RWPE2 (cell line): ENCODE data around the gene XPNPEP2.

Source experiments
- ATAC-seq: fragments of 200-7000 bp; cut with Tn5 transposase; 3 replicates; pipeline ENCODE4 v1.9.1; 2021; ENCODE audit warnings: low read depth
- DNase-seq: peaks from one replicate; pipeline ENCODE4 v3.0.0-alpha.2; 2020; ENCODE audit warnings: low spot score
- H3K27ac ChIP-seq: fragments of 450-650 bp; 2 replicates; pipeline ENCODE4 v1.5.1; 2017; ENCODE audit warnings: mild to moderate bottlenecking; ENCODE audit not compliant: poor library complexity, severe bottlenecking
- H3K27me3 ChIP-seq: fragments of 250-450 bp; sonication (Bioruptor Pico); 2 replicates; pipeline ENCODE4 v1.5.1; 2021; ENCODE audit warnings: mild to moderate bottlenecking, moderate library complexity; ENCODE audit not compliant: insufficient read depth, poor library complexity, severe bottlenecking
- H3K36me3 ChIP-seq: fragments of 250-450 bp; sonication (Bioruptor Pico); 2 replicates; pipeline ENCODE4 v1.5.1; 2020; ENCODE audit warnings: low read depth, mild to moderate bottlenecking, moderate library complexity
- H3K4me1 ChIP-seq: fragments of 250-450 bp; sonication (Bioruptor Pico); 2 replicates; pipeline ENCODE4 v1.5.1; 2021; ENCODE audit warnings: mild to moderate bottlenecking, moderate library complexity; ENCODE audit not compliant: insufficient read depth, poor library complexity, severe bottlenecking
- H3K4me3 ChIP-seq: fragments of 250-450 bp; sonication (Bioruptor Pico); 2 replicates; pipeline ENCODE4 v1.5.1; 2021; ENCODE audit warnings: mild to moderate bottlenecking, moderate library complexity; ENCODE audit not compliant: severe bottlenecking
- H3K9me3 ChIP-seq: fragments of 250-450 bp; sonication (Bioruptor Pico); 2 replicates; pipeline ENCODE4 v1.5.1; 2021; ENCODE audit warnings: mild to moderate bottlenecking, moderate library complexity; ENCODE audit not compliant: severe bottlenecking
- CTCF ChIP-seq: fragments of 450-650 bp; IDR thresholded peaks from one replicate; pipeline ENCODE4 v1.5.1; 2017; ENCODE audit warnings: mild to moderate bottlenecking, moderate library complexity; ENCODE audit not compliant: poor library complexity, severe bottlenecking

The XPNPEP2 gene

GRCh38 chrX:129760981-129761380, 22.2 kb downstream of the XPNPEP2 start:
- no peak for TF ChIP-seq CTCF
- H3K9me3 ChIP-seq: no peaks in the 10 kb centered on the region
- H3K27ac ChIP-seq: no peak overlapping the region
- no peaks in the 10 kb centered on the region for H3K27me3 ChIP-seq
- no peak for DNase-seq
- no peak for ATAC-seq
- no peak overlapping the region for H3K4me3 ChIP-seq
- no peaks in the 10 kb centered on the region for H3K36me3 ChIP-seq
- H3K4me1 ChIP-seq: no peaks in the 10 kb centered on the region

GRCh38 chrX:129761596-129761995, 22.8 kb downstream of the XPNPEP2 start:
- no peak for TF ChIP-seq CTCF
- H3K36me3 ChIP-seq: no peaks in the 10 kb centered on the region
- no peak overlapping the region for H3K4me3 ChIP-seq
- no peaks in the 10 kb centered on the region for H3K9me3 ChIP-seq
- no peaks in the 10 kb centered on the region for H3K27me3 ChIP-seq
- no peak for DNase-seq
- ATAC-seq: no peak
- no peak overlapping the region for H3K27ac ChIP-seq
- H3K4me1 ChIP-seq: no peaks in the 10 kb centered on the region

- ATAC-seq: no peak
- no peak for TF ChIP-seq CTCF
- H3K4me1 ChIP-seq: no peaks in the 10 kb centered on the region
- no peak overlapping the region for H3K4me3 ChIP-seq
- no peak for DNase-seq
- H3K9me3 ChIP-seq: no peaks in the 10 kb centered on the region
- H3K27ac ChIP-seq: no peak overlapping the region
- H3K27me3 ChIP-seq: no peaks in the 10 kb centered on the region
- H3K36me3 ChIP-seq: no peaks in the 10 kb centered on the region
These were observed 23.7 kb downstream of the XPNPEP2 start for GRCh38 chrX:129762448-129762847.

GRCh38 chrX:129763666-129764065, 24.9 kb downstream of the XPNPEP2 start:
- Histone ChIP-seq H3K4me1 (no peaks in the 10 kb centered on the region), H3K9me3 (no peaks in the 10 kb centered on the region), H3K27me3 (no peaks in the 10 kb centered on the region), H3K27ac (no peak overlapping the region), H3K36me3 (no peaks in the 10 kb centered on the region), H3K4me3 (no peak overlapping the region)
- TF ChIP-seq CTCF: no peak
- ATAC-seq (no peak), DNase-seq (no peak)

GRCh38 chrX:129768186-129768585, 29.4 kb downstream of the XPNPEP2 start:
- no peak for TF ChIP-seq CTCF
- H3K27ac ChIP-seq: no peak overlapping the region
- H3K27me3 ChIP-seq: no peaks in the 10 kb centered on the region
- no peaks in the 10 kb centered on the region for H3K4me1 ChIP-seq
- ATAC-seq (no peak), DNase-seq (no peak)
- no peak overlapping the region for H3K4me3 ChIP-seq
- no peaks in the 10 kb centered on the region for H3K36me3 ChIP-seq
- no peaks in the 10 kb centered on the region for H3K9me3 ChIP-seq
